OCI-LY1 (cell line): ENCODE results near the gene CUTC.

Source experiments
- H2AFZ ChIP-seq: fragments of 200-600 bp; sonication (generic), shearing (Covaris generic); 2 replicates; pipeline ENCODE4 v1.6.0; 2014; ENCODE audit warnings: antibody characterized with exemption, mild to moderate bottlenecking, low read length
- H3F3A ChIP-seq: fragments of 200-600 bp; sonication (generic), shearing (Covaris generic); 2 replicates; pipeline ENCODE4 v1.6.0; 2014; ENCODE audit warnings: mild to moderate bottlenecking, antibody characterized with exemption, low read length, moderate library complexity; ENCODE audit not compliant: insufficient read depth
- H3K27ac ChIP-seq: fragments of 200-600 bp; sonication (generic); 2 replicates; pipeline ENCODE4 v1.5.1; 2014; ENCODE audit warnings: low read length, mixed run types, mild to moderate bottlenecking, low read depth; ENCODE audit not compliant: poor library complexity, severe bottlenecking
- H3K27me3 ChIP-seq: fragments of 200-600 bp; sonication (generic); 2 replicates; pipeline ENCODE4 v1.6.0; 2014; ENCODE audit warnings: antibody characterized with exemption, mild to moderate bottlenecking, low read length, moderate library complexity; ENCODE audit not compliant: insufficient read depth
- H3K36me3 ChIP-seq: fragments of 200-600 bp; sonication (generic); 2 replicates; pipeline ENCODE4 v1.6.1; 2014; ENCODE audit warnings: mild to moderate bottlenecking, antibody characterized with exemption, low read length, moderate library complexity, mixed read lengths; ENCODE audit not compliant: insufficient read depth
- H3K4me1 ChIP-seq: fragments of 200-600 bp; sonication (generic); 2 replicates; pipeline ENCODE4 v1.5.1; 2014; ENCODE audit warnings: mild to moderate bottlenecking, low read length, moderate library complexity; ENCODE audit not compliant: insufficient read depth, severe bottlenecking
- H3K4me2 ChIP-seq: fragments of 200-600 bp; sonication (generic), shearing (Covaris generic); 2 replicates; pipeline ENCODE4 v1.6.1; 2014; ENCODE audit warnings: low read length
- H3K4me3 ChIP-seq: fragments of 200-600 bp; sonication (generic); 2 replicates; pipeline ENCODE4 v1.5.1; 2014; ENCODE audit warnings: low read length, low read depth, mild to moderate bottlenecking, mixed read lengths; ENCODE audit not compliant: poor library complexity, severe bottlenecking
- H3K79me2 ChIP-seq: fragments of 200-600 bp; shearing (Covaris generic); 2 replicates; pipeline ENCODE4 v1.6.1; 2016; ENCODE audit warnings: mixed run types, low read length, mixed read lengths; ENCODE audit not compliant: insufficient read depth
- H3K9ac ChIP-seq: fragments of 200-600 bp; sonication (generic), shearing (Covaris generic); 2 replicates; pipeline ENCODE4 v1.6.1; 2014; ENCODE audit warnings: mild to moderate bottlenecking, low read length, mixed read lengths
- H3K9me2 ChIP-seq: fragments of 200-600 bp; sonication (generic), shearing (Covaris generic); 2 replicates; pipeline ENCODE4 v1.6.1; 2014; ENCODE audit warnings: low read depth, mild to moderate bottlenecking, low read length, mixed read lengths
- H3K9me3 ChIP-seq: fragments of 200-600 bp; shearing (Covaris generic); 2 replicates; pipeline ENCODE4 v1.6.1; 2014; ENCODE audit warnings: low read length, mixed read lengths
- H4K20me1 ChIP-seq: fragments of 200-600 bp; sonication (generic), shearing (Covaris generic); 2 replicates; pipeline ENCODE4 v1.6.0; 2016; ENCODE audit warnings: mild to moderate bottlenecking, low read length; ENCODE audit not compliant: insufficient read depth
- EZH2 ChIP-seq: fragments of 200-600 bp; sonication (generic), shearing (Covaris generic); IDR thresholded peaks from 2 replicates; pipeline ENCODE4 v1.8.0; 2017; ENCODE audit warnings: borderline replicate concordance, mixed run types, mild to moderate bottlenecking, antibody characterized with exemption, low read length, moderate library complexity, mixed read lengths
- TF ChIP-seq, protein P1 (sequence below): fragments of 200-600 bp; sonication (generic), shearing (Covaris generic); IDR thresholded peaks from 2 replicates; pipeline ENCODE4 v1.5.1; 2017; ENCODE audit warnings: mild to moderate bottlenecking, antibody characterized with exemption, low read length, moderate library complexity, mixed read lengths

Gene CUTC

DNA sequence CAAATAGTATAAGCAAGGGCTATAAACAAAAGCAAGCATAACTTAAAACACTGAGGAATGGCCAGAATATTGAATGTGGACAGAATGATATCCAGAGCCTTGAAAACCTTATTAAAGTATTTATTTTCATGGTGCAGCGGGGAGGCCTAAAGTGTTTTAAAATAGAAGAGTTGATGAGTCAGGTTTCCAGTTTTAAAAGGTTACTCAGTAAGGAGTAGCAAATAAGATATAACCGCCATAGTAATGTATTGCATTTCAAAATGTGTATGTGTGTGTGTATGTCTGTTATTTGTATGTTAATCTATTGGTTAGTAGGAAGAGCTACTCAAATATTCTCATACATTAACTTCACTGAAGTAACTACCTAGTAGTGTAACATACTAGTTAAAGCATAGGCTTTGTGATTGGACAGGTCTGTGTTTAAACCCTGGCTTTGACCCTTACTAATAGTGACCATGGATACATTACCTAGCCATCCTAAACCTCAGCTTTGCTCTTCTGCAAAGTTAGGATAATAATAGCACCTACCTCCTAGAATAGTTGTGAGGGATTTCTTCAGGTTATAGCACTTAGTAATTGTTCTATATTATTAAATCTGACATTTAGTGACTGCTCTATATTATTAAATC is 16.9 kb downstream of the CUTC start:
- no peak for TF ChIP-seq EZH2
- TF ChIP-seq, protein P1, sequence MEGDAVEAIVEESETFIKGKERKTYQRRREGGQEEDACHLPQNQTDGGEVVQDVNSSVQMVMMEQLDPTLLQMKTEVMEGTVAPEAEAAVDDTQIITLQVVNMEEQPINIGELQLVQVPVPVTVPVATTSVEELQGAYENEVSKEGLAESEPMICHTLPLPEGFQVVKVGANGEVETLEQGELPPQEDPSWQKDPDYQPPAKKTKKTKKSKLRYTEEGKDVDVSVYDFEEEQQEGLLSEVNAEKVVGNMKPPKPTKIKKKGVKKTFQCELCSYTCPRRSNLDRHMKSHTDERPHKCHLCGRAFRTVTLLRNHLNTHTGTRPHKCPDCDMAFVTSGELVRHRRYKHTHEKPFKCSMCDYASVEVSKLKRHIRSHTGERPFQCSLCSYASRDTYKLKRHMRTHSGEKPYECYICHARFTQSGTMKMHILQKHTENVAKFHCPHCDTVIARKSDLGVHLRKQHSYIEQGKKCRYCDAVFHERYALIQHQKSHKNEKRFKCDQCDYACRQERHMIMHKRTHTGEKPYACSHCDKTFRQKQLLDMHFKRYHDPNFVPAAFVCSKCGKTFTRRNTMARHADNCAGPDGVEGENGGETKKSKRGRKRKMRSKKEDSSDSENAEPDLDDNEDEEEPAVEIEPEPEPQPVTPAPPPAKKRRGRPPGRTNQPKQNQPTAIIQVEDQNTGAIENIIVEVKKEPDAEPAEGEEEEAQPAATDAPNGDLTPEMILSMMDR, result no peak
- Histone ChIP-seq H2AFZ (no peak overlapping the region), H3K4me1 (no peaks in the 10 kb centered on the region), H3K27me3 (no peaks in the 10 kb centered on the region), H3K9me2 (no peaks in the 10 kb centered on the region), H3K9ac (no peak overlapping the region), H3K36me3 (peaks cover 48% of the 10 kb centered on the region), H4K20me1 (no peaks in the 10 kb centered on the region), H3K27ac (no peak overlapping the region), H3F3A (no peaks in the 10 kb centered on the region), H3K79me2 (no peaks in the 10 kb centered on the region), H3K4me3 (no peak overlapping the region), H3K9me3 (no peaks in the 10 kb centered on the region), H3K4me2 (no peak overlapping the region)

DNA sequence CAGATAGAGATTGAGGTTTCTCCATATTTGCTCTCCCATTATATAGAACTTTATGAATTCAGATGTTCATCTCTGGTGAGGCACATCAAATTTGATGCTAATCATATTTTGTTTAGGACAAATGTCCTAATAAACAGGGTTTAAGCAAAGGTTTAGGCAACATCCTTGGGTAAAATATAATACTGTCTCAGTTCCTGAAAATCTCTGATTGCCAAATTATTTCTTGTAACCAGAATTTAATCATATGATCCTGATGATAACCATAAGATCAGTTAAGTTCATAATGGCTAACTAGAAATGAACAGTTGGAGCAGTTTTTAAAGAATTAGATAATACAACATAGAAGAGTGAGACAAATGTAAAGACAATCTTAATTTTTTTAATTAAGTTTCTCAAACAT is 18.6 kb downstream of the CUTC start:
- H3K79me2 ChIP-seq, result no peaks in the 10 kb centered on the region
- H3K4me2 ChIP-seq, result no peak overlapping the region
- H3F3A ChIP-seq, result no peaks in the 10 kb centered on the region
- TF ChIP-seq EZH2, result no peak
- TF ChIP-seq, protein P1, result no peak
- H3K36me3 ChIP-seq, result peaks cover 56% of the 10 kb centered on the region
- no peaks in the 10 kb centered on the region for H3K27me3 ChIP-seq
- H2AFZ ChIP-seq, result no peak overlapping the region
- H3K9me2 ChIP-seq, result no peaks in the 10 kb centered on the region
- H4K20me1 ChIP-seq, result no peaks in the 10 kb centered on the region
- H3K4me1 ChIP-seq, result no peaks in the 10 kb centered on the region
- no peak overlapping the region for H3K9ac ChIP-seq
- no peak overlapping the region for H3K27ac ChIP-seq
- no peak overlapping the region for H3K4me3 ChIP-seq
- no peaks in the 10 kb centered on the region for H3K9me3 ChIP-seq

DNA sequence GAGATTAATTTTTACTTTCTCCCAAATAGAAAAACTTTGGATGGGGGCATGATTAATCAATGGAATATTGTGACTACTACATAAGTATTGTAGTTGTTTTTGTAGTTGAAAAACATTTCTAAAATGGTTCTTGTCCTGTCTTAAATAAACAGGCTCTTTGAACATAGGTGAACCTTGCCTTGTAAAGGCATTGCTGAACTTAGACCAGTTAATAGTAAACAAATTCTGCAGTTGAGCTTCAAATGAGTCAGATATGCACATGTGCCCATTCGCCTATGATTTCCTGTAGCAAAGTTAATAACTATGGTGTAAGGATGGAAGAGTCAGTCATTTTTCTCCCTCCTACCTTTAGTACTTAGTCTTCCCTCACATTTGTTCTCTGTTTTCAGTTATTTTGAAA is 22.6 kb downstream of the CUTC start:
- Histone ChIP-seq H3K9ac (no peak overlapping the region), H3F3A (no peaks in the 10 kb centered on the region), H3K9me3 (no peaks in the 10 kb centered on the region), H3K4me2 (no peak overlapping the region), H3K79me2 (no peaks in the 10 kb centered on the region), H2AFZ (no peak overlapping the region), H3K4me3 (no peak overlapping the region), H3K27me3 (no peaks in the 10 kb centered on the region), H3K4me1 (no peaks in the 10 kb centered on the region), H3K27ac (no peak overlapping the region), H3K9me2 (no peaks in the 10 kb centered on the region), H3K36me3 (peaks cover 55% of the 10 kb centered on the region), H4K20me1 (no peaks in the 10 kb centered on the region)
- TF ChIP-seq, protein P1, result no peak
- no peak for TF ChIP-seq EZH2
